WTC11 (cell line): ENCODE measurements around the gene ZKSCAN3. TPM values are rescaled to one million over a fixed set of nuclear protein-coding genes. Genes with fewer than 3 reads are reported as not detected.
"Not testable (repeated sequence)": the region's sequence is repeated elsewhere in the genome, so short reads cannot be mapped to it uniquely, and the experiment has no call there.

Experiments used
- ATAC-seq: fragments of 200-7000 bp; cut with Tn5 transposase; 2 replicates; pipeline ENCODE4 v1.10.0; 2021; ENCODE audit warnings: mild to moderate bottlenecking, moderate library complexity
- CTCF ChIA-PET: fragments of 300-600 bp; sonication (Branson Sonifier 250); formaldehyde crosslinking; loops from one replicate; lab custom pipeline; 2021; ENCODE audit warnings: antibody characterized with exemption; lab: Charles Lee
- POLR2A ChIA-PET: fragments of 350-600 bp; sonication (Branson Sonifier 250); formaldehyde crosslinking; loops from one replicate; lab custom pipeline; 2021; ENCODE audit warnings: antibody characterized with exemption; lab: Charles Lee
- DNase-seq: peaks from one replicate; pipeline ENCODE4 v3.0.0; 2021; ENCODE audit warnings: low spot score
- H3K27ac Mint-ChIP-seq: 2 replicates; pipeline ENCODE4 v1.8.0; 2021; ENCODE audit warnings: mixed read lengths
- H3K27me3 Mint-ChIP-seq: 2 replicates; pipeline ENCODE4 v1.8.0; 2021; ENCODE audit warnings: low read depth, mild to moderate bottlenecking, moderate library complexity, mixed read lengths
- H3K36me3 Mint-ChIP-seq: 2 replicates; pipeline ENCODE4 v1.8.0; 2021; ENCODE audit warnings: mixed read lengths
- H3K4me1 Mint-ChIP-seq: 2 replicates; pipeline ENCODE4 v1.8.0; 2022; ENCODE audit warnings: mixed read lengths
- H3K4me3 Mint-ChIP-seq: 2 replicates; pipeline ENCODE4 v1.8.0; 2021; ENCODE audit warnings: mild to moderate bottlenecking, moderate library complexity, mixed read lengths
- H3K9me3 Mint-ChIP-seq: 2 replicates; pipeline ENCODE4 v1.8.0; 2021; ENCODE audit warnings: mixed read lengths
- ATF6 ChIP-seq: sonication (generic); formaldehyde crosslinking; IDR thresholded peaks from 2 replicates; pipeline ENCODE4 v1.8.1; 2023; ENCODE audit warnings: mild to moderate bottlenecking, missing genetic modification reagents
- CREB1 ChIP-seq: sonication (generic); formaldehyde crosslinking; IDR thresholded peaks from 2 replicates; pipeline ENCODE4 v1.8.0; 2023; ENCODE audit warnings: mild to moderate bottlenecking, missing genetic modification reagents
- CTCF ChIP-seq: fragments of 200-600 bp; IDR thresholded peaks from 2 replicates; pipeline ENCODE4 v1.8.0; 2022; ENCODE audit warnings: antibody characterized with exemption
- ELF4 ChIP-seq: sonication (generic); formaldehyde crosslinking; IDR thresholded peaks from 2 replicates; pipeline ENCODE4 v1.8.1; 2022; ENCODE audit warnings: low read depth, mild to moderate bottlenecking, moderate library complexity, missing genetic modification reagents
- ESRRA ChIP-seq: sonication (generic); formaldehyde crosslinking; IDR thresholded peaks from 2 replicates; pipeline ENCODE4 v1.8.1; 2022; ENCODE audit warnings: mild to moderate bottlenecking, missing genetic modification reagents, borderline replicate concordance
- ETV6 ChIP-seq: sonication (generic); formaldehyde crosslinking; IDR thresholded peaks from 2 replicates; pipeline ENCODE4 v1.8.1; 2022; ENCODE audit warnings: mild to moderate bottlenecking, missing genetic modification reagents
- MAX ChIP-seq: sonication (generic); formaldehyde crosslinking; IDR thresholded peaks from 2 replicates; pipeline ENCODE4 v1.8.0; 2022; ENCODE audit warnings: mild to moderate bottlenecking, missing genetic modification reagents
- MLX ChIP-seq: sonication (generic); formaldehyde crosslinking; IDR thresholded peaks from 2 replicates; pipeline ENCODE4 v1.8.1; 2023; ENCODE audit warnings: mild to moderate bottlenecking, missing genetic modification reagents, moderate library complexity
- NFYB ChIP-seq: sonication (generic); formaldehyde crosslinking; conservative IDR thresholded peaks from 2 replicates; pipeline ENCODE4 v1.8.0; 2022; ENCODE audit warnings: low read depth, missing genetic modification reagents
- OVOL2 ChIP-seq: fragments of 250-450 bp; sonication (Bioruptor Pico); IDR thresholded peaks from 2 replicates; pipeline ENCODE4 v1.9.0; 2021; ENCODE audit warnings: mild to moderate bottlenecking, borderline replicate concordance
- PRDM15 ChIP-seq: sonication (generic); formaldehyde crosslinking; IDR thresholded peaks from 2 replicates; pipeline ENCODE4 v1.8.0; 2022; ENCODE audit warnings: missing genetic modification reagents
- PRRX2 ChIP-seq: fragments of 250-450 bp; sonication (Bioruptor Pico); IDR thresholded peaks from 2 replicates; pipeline ENCODE4 v1.8.0; 2021; ENCODE audit warnings: mild to moderate bottlenecking
- RORB ChIP-seq: fragments of 250-450 bp; sonication (Bioruptor Pico); IDR thresholded peaks from 2 replicates; pipeline ENCODE4 v1.9.0; 2021; ENCODE audit warnings: mild to moderate bottlenecking
- SMAD3 ChIP-seq: sonication (generic); formaldehyde crosslinking; IDR thresholded peaks from 2 replicates; pipeline ENCODE4 v1.8.0; 2022; ENCODE audit warnings: missing genetic modification reagents, mild to moderate bottlenecking, borderline replicate concordance
- SMAD4 ChIP-seq: sonication (generic); formaldehyde crosslinking; IDR thresholded peaks from 2 replicates; pipeline ENCODE4 v1.8.0; 2022; ENCODE audit warnings: mild to moderate bottlenecking, missing genetic modification reagents
- SOX15 ChIP-seq: fragments of 250-450 bp; sonication (Bioruptor Pico); IDR thresholded peaks from 2 replicates; pipeline ENCODE4 v1.9.0; 2021; ENCODE audit warnings: mild to moderate bottlenecking
- TEAD1 ChIP-seq: sonication (generic); formaldehyde crosslinking; IDR thresholded peaks from 2 replicates; pipeline ENCODE4 v1.8.0; 2022; ENCODE audit warnings: mild to moderate bottlenecking, missing genetic modification reagents
- USF1 ChIP-seq: sonication (generic); formaldehyde crosslinking; IDR thresholded peaks from 2 replicates; pipeline ENCODE4 v1.8.0; 2022; ENCODE audit warnings: mild to moderate bottlenecking, missing genetic modification reagents
- USF2 ChIP-seq: sonication (generic); formaldehyde crosslinking; IDR thresholded peaks from 2 replicates; pipeline ENCODE4 v1.8.1; 2023; ENCODE audit warnings: mild to moderate bottlenecking, missing genetic modification reagents, moderate library complexity
- ZBTB21 ChIP-seq: sonication (generic); formaldehyde crosslinking; IDR thresholded peaks from 2 replicates; pipeline ENCODE4 v1.8.1; 2023; ENCODE audit warnings: mild to moderate bottlenecking, missing genetic modification reagents, borderline replicate concordance
- ZNF219 ChIP-seq: sonication (generic); formaldehyde crosslinking; IDR thresholded peaks from 2 replicates; pipeline ENCODE4 v1.8.0; 2023; ENCODE audit warnings: missing genetic modification reagents, mild to moderate bottlenecking, borderline replicate concordance
- ZNF317 ChIP-seq: sonication (generic); formaldehyde crosslinking; IDR thresholded peaks from 2 replicates; pipeline ENCODE4 v1.8.1; 2023; ENCODE audit warnings: low read depth, mild to moderate bottlenecking, moderate library complexity, missing genetic modification reagents, borderline replicate concordance
- ZNF671 ChIP-seq: fragments of 250-450 bp; sonication (Bioruptor Pico); IDR thresholded peaks from 2 replicates; pipeline ENCODE4 v1.8.0; 2021; ENCODE audit warnings: mild to moderate bottlenecking
- ZSCAN18 ChIP-seq: fragments of 250-450 bp; sonication (Bioruptor Pico); IDR thresholded peaks from 2 replicates; pipeline ENCODE4 v2.1.2; 2022; ENCODE audit warnings: mild to moderate bottlenecking, moderate library complexity
- total RNA-seq: library from RNA; stranded (reverse); gene quantifications from 3 replicates; pipeline ENCODE4 v1.2.3, GENCODE V29; 2021

Gene ZKSCAN3
- total RNA-seq, 1 experiment from 2014 or later: 5.4 TPM

- no peak for TF ChIP-seq PRDM15 (CRISPR knock-in tag)
- no peak for TF ChIP-seq ELF4 (CRISPR knock-in tag)
- TF ChIP-seq CTCF: no peak
- no peak for TF ChIP-seq OVOL2 (CRISPR knock-in tag)
- no peak for TF ChIP-seq RORB (CRISPR knock-in tag)
- no peak for TF ChIP-seq PRRX2 (CRISPR knock-in tag)
- TF ChIP-seq ZNF219 (CRISPR knock-in tag): no peak
- TF ChIP-seq USF1: no peak
- TF ChIP-seq, all 79 proteins: peak for 0
Measured at GRCh38 chr6:28360961-28361360, 11.2 kb downstream of the ZKSCAN3 start (continued).

- H3K4me1 Mint-ChIP-seq, H3K9me3 Mint-ChIP-seq, POLR2A ChIA-PET, DNase-seq, H3K27me3 Mint-ChIP-seq, H3K4me3 Mint-ChIP-seq, H3K27ac Mint-ChIP-seq, CTCF ChIA-PET, ATAC-seq: not testable (repeated sequence)
- H3K36me3 Mint-ChIP-seq: peaks cover 16% of the 10 kb centered on the region
Measured at GRCh38 chr6:28365590-28365989, 15.8 kb downstream of the ZKSCAN3 start.

GRCh38 chr6:28368522-28368921 is 18.8 kb downstream of the ZKSCAN3 start:
- no peak for DNase-seq
- Mint-ChIP-seq H3K36me3 (peaks cover 16% of the 10 kb centered on the region), H3K27me3 (no peaks in the 10 kb centered on the region), H3K27ac (no peak overlapping the region), H3K4me3 (no peak overlapping the region), H3K4me1 (no peaks in the 10 kb centered on the region), H3K9me3 (no peaks in the 10 kb centered on the region)
- ATAC-seq: no peak
- ChIA-PET CTCF (no interaction called here), POLR2A (no interaction called here)
- no peak for TF ChIP-seq NFYB (CRISPR knock-in tag)
- TF ChIP-seq USF2: no peak
- no peak for TF ChIP-seq ZSCAN18
- no peak for TF ChIP-seq RORB (CRISPR knock-in tag)
- no peak for TF ChIP-seq ZNF671 (CRISPR knock-in tag)
- TF ChIP-seq ESRRA (CRISPR knock-in tag): no peak
- TF ChIP-seq SOX15 (CRISPR knock-in tag): no peak
- TF ChIP-seq MLX: no peak
- TF ChIP-seq ATF6: no peak
- no peak for TF ChIP-seq ZNF317 (CRISPR knock-in tag)
- TF ChIP-seq MAX (CRISPR knock-in tag): no peak
- no peak for TF ChIP-seq ZBTB21 (CRISPR knock-in tag)
- no peak for TF ChIP-seq SMAD3
- TF ChIP-seq SMAD4: no peak
- no peak for TF ChIP-seq ETV6 (CRISPR knock-in tag)
- no peak for TF ChIP-seq TEAD1 (CRISPR knock-in tag)
- no peak for TF ChIP-seq CREB1 (CRISPR knock-in tag)
